Fibroblast of skin of scalp (primary cell): ENCODE results near the gene PRKAB1.

Experiments used
- DNase-seq: peaks from one replicate; pipeline ENCODE4 v3.0.0-alpha.2; 2013

The PRKAB1 gene

DNA sequence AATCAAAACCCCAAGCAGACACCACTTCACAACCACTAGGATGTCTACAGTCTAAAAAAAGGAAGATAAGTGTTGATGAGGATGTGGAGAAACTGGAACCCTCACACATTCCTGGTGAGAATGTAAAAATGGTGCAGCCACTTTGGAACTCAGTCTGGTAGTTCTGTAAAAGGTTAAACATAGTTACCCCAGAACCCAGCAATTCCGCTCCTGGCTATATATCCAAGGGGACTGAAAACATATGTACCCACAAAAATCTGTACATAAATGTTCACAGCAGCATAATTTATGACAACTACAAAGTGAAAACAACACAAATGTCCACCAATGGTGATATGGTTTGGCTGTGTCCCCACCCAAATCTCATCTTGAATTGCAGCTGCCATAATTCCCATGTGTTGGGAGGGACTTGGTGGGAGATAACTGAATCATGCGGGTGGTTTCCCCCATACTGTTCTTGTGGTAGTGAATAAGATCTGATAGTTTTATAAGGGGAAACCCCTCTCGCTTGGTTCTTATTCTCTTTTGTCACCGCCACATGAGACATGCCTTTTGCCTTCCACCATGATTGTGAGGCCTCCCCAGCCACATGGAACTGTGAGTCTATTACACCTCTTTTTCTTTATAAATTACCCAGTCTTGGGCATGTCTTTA is 46.8 kb downstream of the PRKAB1 start:
- DNase-seq, result no peak

DNA sequence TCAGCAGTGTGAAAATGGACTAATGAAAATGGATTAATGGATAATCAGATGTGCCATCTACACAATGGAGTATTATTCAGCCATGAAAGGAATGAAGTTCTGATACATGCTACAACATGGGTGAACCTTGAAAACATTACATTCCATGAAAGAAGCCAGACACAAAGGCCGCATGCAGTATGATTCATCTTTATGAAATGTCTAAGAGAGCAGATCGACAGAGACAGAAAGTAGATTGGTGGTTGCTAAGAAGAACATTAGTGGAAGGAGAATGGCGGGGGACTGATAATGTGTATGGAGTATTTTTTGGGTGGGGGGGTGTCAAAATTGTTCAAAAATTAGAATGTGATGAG is 47.3 kb downstream of the PRKAB1 start:
- peak; percentile 22 for DNase-seq

DNA sequence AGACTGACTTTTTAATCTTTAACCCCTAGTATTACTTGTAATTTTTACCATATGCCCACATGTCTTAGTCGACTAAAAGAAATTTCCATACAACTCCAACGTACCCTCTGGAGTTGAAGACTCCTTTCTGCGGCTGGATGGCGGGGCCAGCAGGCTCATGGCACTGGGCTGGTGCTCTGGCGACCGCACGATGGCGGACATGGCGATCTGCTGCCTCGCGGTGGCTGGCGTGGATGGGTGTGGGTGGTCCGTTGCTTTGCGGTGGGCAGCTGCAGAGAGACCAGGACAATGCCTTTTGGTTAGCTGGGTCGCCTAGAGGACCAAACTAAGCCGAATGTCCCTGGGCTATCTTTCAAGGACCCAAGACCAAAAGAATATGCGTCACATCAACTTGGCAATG is 50.2 kb downstream of the PRKAB1 start:
- DNase-seq, result no peak

DNA sequence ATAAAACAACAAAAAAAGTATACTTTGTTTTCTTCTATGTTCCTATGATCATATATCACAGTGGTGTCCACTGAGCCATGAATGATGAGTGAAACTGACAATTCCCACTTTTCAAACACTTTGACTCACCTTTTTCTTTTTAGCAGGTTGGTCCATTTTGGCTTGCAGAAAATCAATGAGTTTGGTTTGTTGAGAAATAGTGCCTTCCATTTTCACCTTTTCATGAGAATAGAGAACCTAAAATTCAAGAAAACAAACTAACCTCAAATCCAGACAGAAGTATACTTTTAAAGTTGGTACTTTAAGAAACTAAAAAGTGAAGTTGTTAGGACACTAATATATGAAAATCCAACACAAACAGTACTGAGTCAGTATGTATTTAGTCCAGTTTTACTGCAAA is 52.4 kb downstream of the PRKAB1 start:
- DNase-seq, result no peak

DNA sequence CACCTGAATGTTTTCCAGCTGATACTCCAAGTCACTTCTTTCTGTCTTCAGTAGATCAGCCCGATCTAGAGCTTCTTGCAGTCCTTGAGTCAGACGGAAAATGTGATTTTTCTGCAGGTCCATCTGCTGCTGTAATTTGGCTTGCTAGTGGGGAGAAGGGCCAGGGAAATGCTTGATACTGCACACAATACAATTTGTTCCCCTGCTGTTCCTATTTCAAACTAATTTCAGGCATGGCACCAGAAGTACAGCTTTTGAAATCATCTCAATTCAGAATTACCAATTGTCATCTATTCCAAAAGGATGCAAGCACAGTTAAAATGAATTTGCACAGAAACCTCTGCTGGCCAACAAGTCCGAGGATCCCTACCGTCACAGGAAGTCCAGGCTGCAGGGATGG is 53.4 kb downstream of the PRKAB1 start:
- no peak for DNase-seq

DNA sequence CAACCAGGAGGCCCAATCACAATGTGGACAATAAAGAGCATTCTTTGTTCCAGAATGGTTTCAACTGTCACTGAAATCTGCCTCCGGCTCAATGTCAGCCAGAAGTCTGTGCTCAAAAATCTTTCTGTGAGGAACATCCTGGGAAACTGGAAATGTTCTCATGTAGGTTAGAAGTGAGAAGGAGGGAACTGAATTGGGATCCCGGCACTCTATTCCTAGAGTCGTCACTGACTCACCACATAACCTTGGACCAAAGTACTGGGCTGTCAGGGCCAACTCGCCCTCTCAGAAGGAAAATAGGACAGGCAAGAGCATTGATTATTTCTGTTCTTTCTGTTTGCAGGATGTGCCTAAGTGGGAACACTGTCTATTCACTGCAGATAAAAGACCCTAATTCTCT is 57.6 kb downstream of the PRKAB1 start:
- no peak for DNase-seq

DNA sequence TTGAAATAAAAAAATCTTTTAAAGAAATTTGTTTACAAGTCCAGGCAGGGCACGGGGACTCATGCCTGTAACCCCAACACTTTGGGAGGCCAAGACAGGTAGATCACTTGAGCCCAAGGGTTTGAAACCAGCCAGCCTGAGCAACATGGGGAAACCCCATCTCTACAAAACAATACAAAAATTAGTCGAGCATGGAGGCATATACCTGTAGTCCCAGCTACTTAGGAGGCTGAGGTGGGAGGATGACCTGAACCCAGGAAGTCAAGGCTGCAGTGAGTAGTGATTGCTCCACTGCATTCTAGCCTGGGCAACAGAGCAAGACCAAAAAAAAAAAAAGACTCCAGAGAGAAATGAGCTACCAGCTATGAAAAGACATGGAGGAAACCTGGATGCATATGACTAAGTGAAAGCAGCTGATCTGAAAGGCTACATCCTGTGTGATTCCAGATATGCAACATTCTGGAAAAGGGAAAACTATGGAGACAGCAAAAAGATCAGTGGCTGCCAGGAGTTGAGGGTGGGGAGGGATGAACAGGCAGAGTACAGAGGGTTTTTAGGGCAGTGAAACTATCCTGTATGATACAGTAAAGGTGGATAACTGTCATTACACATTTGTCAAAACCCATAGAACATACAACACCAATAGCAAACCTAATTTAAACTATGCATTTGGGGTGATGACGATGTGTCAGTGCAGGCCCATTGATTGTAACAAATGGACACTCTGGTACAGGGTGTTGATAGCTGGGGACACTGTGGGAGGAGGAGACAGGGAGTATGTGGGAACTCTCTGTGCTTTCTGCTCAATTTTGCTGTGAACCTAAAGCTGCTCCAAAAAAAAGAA is 59.9 kb downstream of the PRKAB1 start:
- DNase-seq, result no peak

DNA sequence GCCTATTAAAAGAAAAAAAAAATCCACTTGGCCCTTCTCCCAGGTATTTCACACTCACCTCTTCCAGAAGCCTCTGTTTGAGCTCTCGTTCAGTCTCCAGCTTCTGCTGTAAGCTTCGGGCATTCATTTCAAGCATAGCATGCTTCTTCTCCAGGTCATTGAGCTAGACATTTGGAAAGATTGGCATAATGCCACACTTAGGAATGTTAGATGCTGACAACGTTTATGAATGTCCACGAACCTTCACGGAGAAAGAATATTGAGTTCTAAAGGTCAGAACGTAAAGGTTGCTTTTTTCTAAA is 60.5 kb downstream of the PRKAB1 start:
- no peak for DNase-seq

DNA sequence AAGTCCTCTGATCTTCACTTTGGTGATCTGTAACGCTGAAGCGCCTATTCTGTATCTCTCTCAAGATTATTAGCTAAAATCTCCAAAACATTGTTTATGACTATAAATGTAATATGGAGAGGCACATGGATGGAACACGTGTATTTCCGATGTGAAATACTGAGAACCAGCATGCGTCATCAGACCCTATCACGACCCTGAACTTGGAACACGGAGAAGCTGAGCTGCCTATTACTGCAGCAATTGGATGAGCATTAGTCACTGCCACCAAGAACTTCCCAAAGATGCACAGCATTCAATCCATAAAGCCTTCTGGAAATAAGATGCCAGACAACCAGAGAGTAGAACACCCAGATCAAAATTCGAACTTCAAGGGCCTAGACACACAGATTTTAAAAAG is 61.9 kb downstream of the PRKAB1 start:
- no peak for DNase-seq

DNA sequence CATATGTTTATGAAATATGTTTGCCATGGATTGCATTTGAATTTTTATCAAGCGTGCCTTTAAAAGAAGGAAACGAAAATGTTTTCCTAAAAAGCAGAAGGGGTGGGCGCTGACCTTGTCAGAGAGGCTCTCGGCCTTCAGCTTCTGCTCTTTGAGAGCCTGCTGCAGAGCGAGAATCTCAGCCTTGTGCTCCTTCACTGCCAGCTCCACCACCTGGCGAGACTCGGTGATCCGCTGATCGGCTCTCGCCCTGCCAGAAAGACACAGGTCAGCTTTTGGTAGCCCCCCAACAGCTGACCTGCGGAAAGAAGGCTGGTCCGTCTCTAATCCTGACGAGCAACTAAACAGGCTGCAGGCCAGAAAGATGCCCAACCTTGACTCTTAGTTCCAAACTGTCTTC is 62.4 kb downstream of the PRKAB1 start:
- DNase-seq, result no peak
